GF-D8 (cell line): ENCODE results near the gene AP2A2.

Experiments used
- DNase-seq: peaks from one replicate; lab custom pipeline; 2025; lab: John Stamatoyannopoulos, UW

AP2A2 gene

DNA sequence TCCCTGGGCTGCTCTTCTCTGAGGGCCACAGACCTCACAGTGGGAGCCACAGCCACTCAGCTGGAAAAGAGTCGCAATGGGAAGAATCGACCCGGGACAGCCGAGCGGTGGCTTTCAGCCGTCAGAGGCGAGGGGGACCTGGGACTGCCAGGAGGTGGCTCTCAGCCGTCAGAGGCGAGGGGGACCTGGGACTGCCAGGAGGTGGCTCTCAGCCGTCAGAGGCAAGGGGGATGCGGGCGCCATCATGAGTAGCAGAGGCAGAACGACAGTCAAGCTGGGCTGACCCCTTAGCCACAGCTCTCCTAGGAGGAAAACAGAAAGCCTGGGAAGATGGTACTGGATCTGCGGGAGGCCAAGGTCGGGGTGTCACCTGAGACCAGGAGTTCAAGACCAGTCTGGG lies 134.1 kb downstream of the AP2A2 start:
- no peak for DNase-seq

GRCh38 chr11:1060410-1060809 lies 134.7 kb downstream of the AP2A2 start:
- no peak for DNase-seq

DNA sequence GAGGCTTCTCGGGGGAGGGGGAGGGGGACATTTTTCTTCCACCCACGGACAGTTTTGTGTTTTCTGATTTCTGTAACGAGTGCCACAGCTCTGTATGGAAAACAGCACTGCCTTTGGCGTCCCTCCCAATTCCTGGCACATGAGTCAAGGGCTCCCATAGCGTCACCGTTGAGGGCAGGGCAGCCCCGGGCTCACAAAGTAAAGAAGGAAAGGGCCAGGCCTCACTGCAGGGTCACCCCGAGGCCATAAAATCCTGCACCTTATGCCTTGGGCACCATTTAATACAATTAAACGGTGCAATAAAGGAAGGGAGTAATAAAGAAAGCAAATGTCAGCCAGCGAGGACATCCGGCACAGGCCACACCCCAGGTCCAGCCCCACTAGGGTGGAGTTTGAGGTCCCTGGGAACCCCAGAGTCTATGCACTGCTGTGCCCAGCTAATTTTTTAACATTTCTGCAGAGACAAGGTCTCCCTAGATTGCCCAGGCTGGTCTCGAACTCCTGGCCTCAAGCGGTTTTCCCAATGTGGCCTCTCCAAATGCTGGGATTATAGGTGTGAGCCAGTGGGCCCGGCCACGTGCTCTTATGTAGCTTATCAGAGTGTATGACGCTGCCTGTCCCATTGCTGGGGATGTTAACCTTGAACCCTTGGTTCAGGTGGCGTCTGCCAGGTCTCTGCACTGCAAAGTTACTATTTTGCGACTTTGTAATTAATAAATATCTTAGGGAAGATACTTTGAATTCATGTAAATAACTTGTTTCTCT lies 135.4 kb downstream of the AP2A2 start:
- no peak for DNase-seq
